SK-N-MC (cell line): ENCODE data around the gene OGG1.

Experiments
- EZH2 ChIP-seq: fragments of 200-600 bp; sonication (generic); IDR thresholded peaks from one replicate; pipeline ENCODE4 v1.6.1; 2017; ENCODE audit warnings: antibody characterized with exemption
- POLR2AphosphoS5 ChIP-seq: IDR thresholded peaks from 2 replicates; pipeline ENCODE4 v1.6.1; 2012; ENCODE audit warnings: mild to moderate bottlenecking, low read depth, low read length, borderline replicate concordance

DNA sequence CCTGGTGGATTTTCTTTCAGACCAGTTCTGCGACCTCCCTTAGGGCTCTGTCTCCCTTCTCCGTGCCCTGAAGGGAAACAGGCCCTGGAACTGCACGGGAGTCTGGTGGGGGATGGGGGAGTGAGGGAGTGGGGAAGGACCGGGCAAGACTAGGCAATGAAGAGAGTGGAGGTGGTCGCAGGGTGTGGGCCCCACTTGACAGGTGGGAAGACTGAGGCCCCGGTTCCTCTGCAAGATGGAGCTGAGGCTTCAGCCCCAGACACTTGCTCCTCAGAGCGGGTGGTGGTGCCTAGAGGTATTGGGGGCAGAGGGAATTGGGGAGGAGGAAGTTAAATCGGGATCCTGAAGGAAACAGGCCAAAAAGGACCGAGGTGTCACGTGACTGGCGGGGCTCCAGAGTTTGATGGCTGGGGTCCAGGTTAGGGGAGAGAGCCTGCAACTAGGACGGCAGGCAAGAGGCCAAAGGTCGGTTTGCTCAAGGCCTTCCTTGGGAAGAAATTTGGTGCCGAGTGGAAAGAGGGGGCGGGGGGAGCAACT, 20.6 kb downstream of the OGG1 start:
- TF ChIP-seq POLR2AphosphoS5, result no peak
- TF ChIP-seq EZH2, result no peak
